ENCODE measurements around the gene SMARCD1. TPM values are rescaled to one million over a fixed set of nuclear protein-coding genes. Genes with fewer than 3 reads are reported as not detected.

The SMARCD1 gene
- total RNA-seq, 1 donor from 2014 or later = 61.4 TPM

- TF ChIP-seq CTCF (IDR thresholded peaks at IDR 0.05) = no peak
- H3K27me3 Mint-ChIP-seq (ENCODE audit: unreplicated experiment) = peaks cover 3% of the 10 kb centered on the region
- DNase-seq (ENCODE audit: extremely low spot score, unreplicated experiment) = no peak
- no peaks in the 10 kb centered on the region for H3K36me3 Mint-ChIP-seq (ENCODE audit: unreplicated experiment)
- H3K27ac Mint-ChIP-seq (ENCODE audit: unreplicated experiment) = no peak overlapping the region
- no peak overlapping the region for H3K4me3 Mint-ChIP-seq (ENCODE audit: unreplicated experiment)
- H3K9me3 Mint-ChIP-seq (ENCODE audit: unreplicated experiment) = no peaks in the 10 kb centered on the region
- H3K4me1 Mint-ChIP-seq (ENCODE audit: unreplicated experiment) = no peaks in the 10 kb centered on the region
Observed at GRCh38 chr12:50041062-50041860, 43.9 kb upstream of the SMARCD1 start.

GRCh38 chr12:50041962-50042361 is 43.2 kb upstream of the SMARCD1 start:
- no peak overlapping the region for H3K4me3 Mint-ChIP-seq (ENCODE audit: unreplicated experiment)
- H3K9me3 Mint-ChIP-seq (ENCODE audit: unreplicated experiment) = no peaks in the 10 kb centered on the region
- peaks cover 3% of the 10 kb centered on the region for H3K27me3 Mint-ChIP-seq (ENCODE audit: unreplicated experiment)
- TF ChIP-seq CTCF (IDR thresholded peaks at IDR 0.05) = no peak
- H3K27ac Mint-ChIP-seq (ENCODE audit: unreplicated experiment) = no peak overlapping the region
- DNase-seq (ENCODE audit: extremely low spot score, unreplicated experiment) = no peak
- H3K4me1 Mint-ChIP-seq (ENCODE audit: unreplicated experiment) = no peaks in the 10 kb centered on the region
- no peaks in the 10 kb centered on the region for H3K36me3 Mint-ChIP-seq (ENCODE audit: unreplicated experiment)

GRCh38 chr12:50042693-50043092 is 42.4 kb upstream of the SMARCD1 start:
- no peak for DNase-seq (ENCODE audit: extremely low spot score, unreplicated experiment)
- H3K4me3 Mint-ChIP-seq (ENCODE audit: unreplicated experiment) = no peak overlapping the region
- no peak for TF ChIP-seq CTCF (IDR thresholded peaks at IDR 0.05)
- H3K27ac Mint-ChIP-seq (ENCODE audit: unreplicated experiment) = no peak overlapping the region
- peaks cover 10% of the 10 kb centered on the region for H3K27me3 Mint-ChIP-seq (ENCODE audit: unreplicated experiment)
- H3K36me3 Mint-ChIP-seq (ENCODE audit: unreplicated experiment) = no peaks in the 10 kb centered on the region
- H3K9me3 Mint-ChIP-seq (ENCODE audit: unreplicated experiment) = no peaks in the 10 kb centered on the region
- H3K4me1 Mint-ChIP-seq (ENCODE audit: unreplicated experiment) = no peaks in the 10 kb centered on the region

GRCh38 chr12:50043308-50043707 is 41.8 kb upstream of the SMARCD1 start:
- TF ChIP-seq CTCF (IDR thresholded peaks at IDR 0.05) = no peak
- no peaks in the 10 kb centered on the region for H3K36me3 Mint-ChIP-seq (ENCODE audit: unreplicated experiment)
- no peaks in the 10 kb centered on the region for H3K9me3 Mint-ChIP-seq (ENCODE audit: unreplicated experiment)
- H3K27me3 Mint-ChIP-seq (ENCODE audit: unreplicated experiment) = peaks cover 12% of the 10 kb centered on the region
- H3K27ac Mint-ChIP-seq (ENCODE audit: unreplicated experiment) = no peak overlapping the region
- H3K4me1 Mint-ChIP-seq (ENCODE audit: unreplicated experiment) = no peaks in the 10 kb centered on the region
- DNase-seq (ENCODE audit: extremely low spot score, unreplicated experiment) = no peak
- no peak overlapping the region for H3K4me3 Mint-ChIP-seq (ENCODE audit: unreplicated experiment)

GRCh38 chr12:50043854-50044253 is 41.3 kb upstream of the SMARCD1 start:
- no peak for DNase-seq (ENCODE audit: extremely low spot score, unreplicated experiment)
- H3K27me3 Mint-ChIP-seq (ENCODE audit: unreplicated experiment) = peaks cover 18% of the 10 kb centered on the region
- no peaks in the 10 kb centered on the region for H3K36me3 Mint-ChIP-seq (ENCODE audit: unreplicated experiment)
- no peak overlapping the region for H3K4me3 Mint-ChIP-seq (ENCODE audit: unreplicated experiment)
- no peaks in the 10 kb centered on the region for H3K4me1 Mint-ChIP-seq (ENCODE audit: unreplicated experiment)
- TF ChIP-seq CTCF (IDR thresholded peaks at IDR 0.05) = no peak
- H3K9me3 Mint-ChIP-seq (ENCODE audit: unreplicated experiment) = no peaks in the 10 kb centered on the region
- no peak overlapping the region for H3K27ac Mint-ChIP-seq (ENCODE audit: unreplicated experiment)
